ENCODE data around the gene ASB13.

ASB13 gene

DNA sequence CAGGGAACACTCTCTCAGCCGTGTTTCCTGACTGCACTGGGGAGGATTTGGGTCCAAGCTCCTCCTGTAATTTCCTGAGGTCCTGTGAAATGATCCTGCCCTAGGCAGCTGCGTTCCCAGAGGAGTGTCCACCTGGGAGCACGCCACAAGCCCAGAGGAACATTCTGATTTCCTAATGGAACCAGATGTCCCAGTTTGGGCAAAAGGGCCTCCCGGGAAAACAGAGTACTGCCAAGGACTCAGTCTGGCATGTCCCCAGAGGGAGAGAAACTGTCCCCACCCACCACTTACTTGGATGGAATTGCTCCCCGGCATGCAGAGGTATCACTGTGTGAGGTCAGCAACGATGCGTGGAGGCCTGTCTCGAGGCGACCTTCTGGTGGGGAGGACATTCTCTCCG lies 34.5 kb downstream of the ASB13 start:
- Histone ChIP-seq H3K9me2 (replicated peaks; ENCODE audit: insufficient read depth, low read length) (no peaks in the 10 kb centered on the region), H3K4me3 (ENCODE audit: low read length) (no peak overlapping the region), H3K27me3 (replicated peaks; ENCODE audit: insufficient read depth, low read length) (no peaks in the 10 kb centered on the region), H3K9ac (ENCODE audit: low read length) (no peak overlapping the region), H2AFZ (ENCODE audit: low read length) (no peak overlapping the region), H3K27ac (ENCODE audit: low read length) (no peak overlapping the region), H3K79me2 (ENCODE audit: low read length) (no peaks in the 10 kb centered on the region), H3K9me3 (replicated peaks; ENCODE audit: insufficient read depth, low read length) (no peaks in the 10 kb centered on the region), H3F3A (ENCODE audit: insufficient read depth, low read length) (no peaks in the 10 kb centered on the region), H3K36me3 (replicated peaks; ENCODE audit: insufficient read depth, low read length) (no peaks in the 10 kb centered on the region), H4K20me1 (ENCODE audit: insufficient read depth, low read length) (no peaks in the 10 kb centered on the region), H3K4me2 (ENCODE audit: low read depth, low read length) (no peak overlapping the region), H3K4me1 (ENCODE audit: low read length) (peaks cover 7% of the 10 kb centered on the region; the same call in 1 of the 2 replicates)
- DNase-seq: no peak
- TF ChIP-seq EZH2phosphoT487 (IDR thresholded peaks at IDR 0.05; ENCODE audit: low read length) (no peak), EZH2 (optimal IDR thresholded peaks at IDR 0.05; ENCODE audit: low read depth, low read length) (no peak)
- TF ChIP-seq, protein P1, sequence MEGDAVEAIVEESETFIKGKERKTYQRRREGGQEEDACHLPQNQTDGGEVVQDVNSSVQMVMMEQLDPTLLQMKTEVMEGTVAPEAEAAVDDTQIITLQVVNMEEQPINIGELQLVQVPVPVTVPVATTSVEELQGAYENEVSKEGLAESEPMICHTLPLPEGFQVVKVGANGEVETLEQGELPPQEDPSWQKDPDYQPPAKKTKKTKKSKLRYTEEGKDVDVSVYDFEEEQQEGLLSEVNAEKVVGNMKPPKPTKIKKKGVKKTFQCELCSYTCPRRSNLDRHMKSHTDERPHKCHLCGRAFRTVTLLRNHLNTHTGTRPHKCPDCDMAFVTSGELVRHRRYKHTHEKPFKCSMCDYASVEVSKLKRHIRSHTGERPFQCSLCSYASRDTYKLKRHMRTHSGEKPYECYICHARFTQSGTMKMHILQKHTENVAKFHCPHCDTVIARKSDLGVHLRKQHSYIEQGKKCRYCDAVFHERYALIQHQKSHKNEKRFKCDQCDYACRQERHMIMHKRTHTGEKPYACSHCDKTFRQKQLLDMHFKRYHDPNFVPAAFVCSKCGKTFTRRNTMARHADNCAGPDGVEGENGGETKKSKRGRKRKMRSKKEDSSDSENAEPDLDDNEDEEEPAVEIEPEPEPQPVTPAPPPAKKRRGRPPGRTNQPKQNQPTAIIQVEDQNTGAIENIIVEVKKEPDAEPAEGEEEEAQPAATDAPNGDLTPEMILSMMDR (IDR thresholded peaks at IDR 0.05; ENCODE audit: low read length): no peak

DNA sequence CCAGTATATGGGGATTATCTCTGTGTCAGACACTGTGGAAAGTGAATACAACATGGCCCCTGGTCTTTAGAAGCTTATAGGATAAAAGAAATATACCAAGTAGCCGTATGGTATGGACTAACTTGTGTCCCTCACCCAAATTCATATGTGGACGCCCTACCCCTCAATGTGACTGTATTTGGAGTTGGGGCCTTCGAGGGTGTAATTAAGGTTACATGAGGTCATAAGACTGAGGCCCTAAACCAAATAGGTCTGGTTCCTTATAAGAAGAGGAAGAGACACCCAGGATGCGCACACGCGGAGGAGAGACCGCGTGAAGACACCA lies 36.3 kb downstream of the ASB13 start:
- Histone ChIP-seq H3K27me3 (replicated peaks; ENCODE audit: insufficient read depth, low read length) (no peaks in the 10 kb centered on the region), H4K20me1 (ENCODE audit: insufficient read depth, low read length) (no peaks in the 10 kb centered on the region), H3K36me3 (replicated peaks; ENCODE audit: insufficient read depth, low read length) (no peaks in the 10 kb centered on the region), H2AFZ (ENCODE audit: low read length) (no peak overlapping the region), H3K9me2 (replicated peaks; ENCODE audit: insufficient read depth, low read length) (no peaks in the 10 kb centered on the region), H3K4me2 (ENCODE audit: low read depth, low read length) (peak overlapping the region; percentile 25; the same call in 1 of the 2 replicates), H3K79me2 (ENCODE audit: low read length) (no peaks in the 10 kb centered on the region), H3K9ac (ENCODE audit: low read length) (no peak overlapping the region), H3K4me1 (ENCODE audit: low read length) (peaks cover 7% of the 10 kb centered on the region; the same call in 1 of the 2 replicates), H3K9me3 (replicated peaks; ENCODE audit: insufficient read depth, low read length) (no peaks in the 10 kb centered on the region), H3K4me3 (ENCODE audit: low read length) (no peak overlapping the region), H3F3A (ENCODE audit: insufficient read depth, low read length) (no peaks in the 10 kb centered on the region), H3K27ac (ENCODE audit: low read length) (no peak overlapping the region)
- DNase-seq: no peak
- TF ChIP-seq EZH2phosphoT487 (IDR thresholded peaks at IDR 0.05; ENCODE audit: low read length) (no peak), EZH2 (optimal IDR thresholded peaks at IDR 0.05; ENCODE audit: low read depth, low read length) (no peak)
- TF ChIP-seq, protein P1 (IDR thresholded peaks at IDR 0.05; ENCODE audit: low read length): no peak

DNA sequence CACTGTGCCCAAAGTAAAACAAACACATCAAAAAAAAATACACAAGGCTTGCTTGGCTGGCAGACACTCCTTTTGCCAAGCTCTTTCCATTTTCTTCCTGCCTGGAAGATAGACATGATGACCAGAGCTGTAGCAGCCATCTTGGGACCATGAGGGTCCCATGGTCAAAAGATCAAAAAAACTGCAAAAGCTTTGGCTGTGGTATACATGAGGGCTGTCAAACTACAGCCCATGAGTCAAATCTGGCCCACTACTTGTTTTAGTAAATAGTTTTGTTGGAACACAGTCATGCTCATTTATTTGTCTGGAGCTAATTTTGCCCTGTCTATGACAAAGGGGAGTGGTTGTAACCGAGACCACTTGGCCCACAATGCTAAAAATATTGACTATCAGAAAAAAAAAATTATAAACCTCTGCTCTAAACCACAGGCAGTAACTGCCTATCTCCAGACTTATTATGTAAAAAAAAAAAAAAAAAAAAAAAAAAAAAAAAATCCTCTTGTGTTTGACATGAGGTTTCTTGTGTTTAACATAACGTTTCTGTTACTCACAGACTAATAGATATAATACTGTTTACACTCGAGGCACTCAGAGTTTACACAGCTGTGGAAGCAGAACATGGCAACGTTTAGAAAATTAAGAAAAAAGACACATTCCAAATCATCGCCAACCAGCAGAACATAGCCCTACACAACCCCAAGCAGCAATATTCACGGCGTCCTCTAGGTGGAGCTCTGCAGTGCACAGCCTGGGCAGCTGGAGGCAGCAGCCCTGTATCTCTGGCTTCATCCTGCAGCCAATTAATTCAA lies 36.9 kb downstream of the ASB13 start:
- H3K4me3 ChIP-seq (ENCODE audit: low read length): no peak overlapping the region; the same call in 1 of the 2 replicates
- H3K27ac ChIP-seq (ENCODE audit: low read length): no peak overlapping the region
- H3K9ac ChIP-seq (ENCODE audit: low read length): no peak overlapping the region
- no peaks in the 10 kb centered on the region for H3F3A ChIP-seq (ENCODE audit: insufficient read depth, low read length)
- no peaks in the 10 kb centered on the region for H3K9me2 ChIP-seq (replicated peaks; ENCODE audit: insufficient read depth, low read length)
- H3K27me3 ChIP-seq (replicated peaks; ENCODE audit: insufficient read depth, low read length): no peaks in the 10 kb centered on the region
- H2AFZ ChIP-seq (ENCODE audit: low read length): 0 out of 2 replicates have a peak overlapping the region, but pooled peaks have one; percentile 22
- peak overlapping the region; percentile 25; the same call in 1 of the 2 replicates for H3K4me2 ChIP-seq (ENCODE audit: low read depth, low read length)
- no peaks in the 10 kb centered on the region for H3K36me3 ChIP-seq (replicated peaks; ENCODE audit: insufficient read depth, low read length)
- peaks cover 7% of the 10 kb centered on the region; the same call in 1 of the 2 replicates for H3K4me1 ChIP-seq (ENCODE audit: low read length)
- TF ChIP-seq EZH2 (optimal IDR thresholded peaks at IDR 0.05; ENCODE audit: low read depth, low read length): no peak
- TF ChIP-seq, protein P1 (IDR thresholded peaks at IDR 0.05; ENCODE audit: low read length): peak; percentile 97
- peak; percentile 83 for DNase-seq
- no peaks in the 10 kb centered on the region for H3K79me2 ChIP-seq (ENCODE audit: low read length)
- no peaks in the 10 kb centered on the region for H3K9me3 ChIP-seq (replicated peaks; ENCODE audit: insufficient read depth, low read length)
- no peaks in the 10 kb centered on the region for H4K20me1 ChIP-seq (ENCODE audit: insufficient read depth, low read length)
